H9 (cell line): ENCODE data around the gene BTBD17. TPM values are rescaled to one million over a fixed set of nuclear protein-coding genes. Genes with fewer than 3 reads are reported as not detected.

Source experiments
- DNase-seq: peaks from one replicate; pipeline ENCODE4 v3.0.0-alpha.2; 2017
- H2AFZ ChIP-seq: one replicate; pipeline ENCODE4 v1.6.1; 2013; ENCODE audit warnings: mild to moderate bottlenecking, low read length, control low read depth, moderate library complexity
- H2AK5ac ChIP-seq: 2 replicates; pipeline ENCODE4 v1.6.1; 2013; ENCODE audit warnings: low read length, control low read depth, mixed read lengths; ENCODE audit not compliant: insufficient read length
- H2BK120ac ChIP-seq: one replicate; pipeline ENCODE4 v1.6.1; 2013; ENCODE audit warnings: low read depth, mild to moderate bottlenecking, low read length, control low read depth, inconsistent platforms; ENCODE audit not compliant: poor library complexity, severe bottlenecking
- H2BK12ac ChIP-seq: 2 replicates; pipeline ENCODE4 v1.6.1; 2013; ENCODE audit warnings: low read length, control low read depth, mixed read lengths, low read depth; ENCODE audit not compliant: insufficient read length
- H2BK15ac ChIP-seq: 2 replicates; pipeline ENCODE4 v1.6.1; 2013; ENCODE audit warnings: low read depth, low read length, control low read depth
- H2BK20ac ChIP-seq: one replicate; pipeline ENCODE4 v1.6.1; 2013; ENCODE audit warnings: low read depth, mild to moderate bottlenecking, low read length, control low read depth, inconsistent platforms; ENCODE audit not compliant: poor library complexity, severe bottlenecking
- H2BK5ac ChIP-seq: 2 replicates; pipeline ENCODE4 v1.6.1; 2013; ENCODE audit warnings: low read length, control low read depth, mixed read lengths; ENCODE audit not compliant: insufficient read length
- H3K14ac ChIP-seq: 2 replicates; pipeline ENCODE4 v1.6.1; 2013; ENCODE audit warnings: low read length, control low read depth; ENCODE audit not compliant: insufficient read depth
- H3K18ac ChIP-seq: 2 replicates; pipeline ENCODE4 v1.6.1; 2013; ENCODE audit warnings: low read depth, mild to moderate bottlenecking, mixed read lengths, low read length, control low read depth; ENCODE audit not compliant: insufficient read length
- H3K23ac ChIP-seq: 2 replicates; pipeline ENCODE4 v1.6.1; 2013; ENCODE audit warnings: low read length, control low read depth, mixed read lengths, low read depth; ENCODE audit not compliant: insufficient read length
- H3K23me2 ChIP-seq: 2 replicates; pipeline ENCODE4 v1.6.1; 2013; ENCODE audit warnings: low read depth, mild to moderate bottlenecking, mixed read lengths, low read length, control low read depth; ENCODE audit not compliant: insufficient read length, poor library complexity, severe bottlenecking
- H3K27ac ChIP-seq: 2 replicates; pipeline ENCODE4 v1.5.1; 2013; ENCODE audit warnings: low read length, control low read depth, mixed read lengths, low read depth; ENCODE audit not compliant: insufficient read length
- H3K27me3 ChIP-seq: 2 replicates; pipeline ENCODE4 v1.6.1; 2013; ENCODE audit warnings: low read length, control low read depth, inconsistent platforms; ENCODE audit not compliant: insufficient read depth
- H3K4ac ChIP-seq: 2 replicates; pipeline ENCODE4 v1.6.1; 2013; ENCODE audit warnings: low read depth, mild to moderate bottlenecking, control low read depth, inconsistent platforms, low read length, moderate library complexity
- H3K4me1 ChIP-seq: 2 replicates; pipeline ENCODE4 v1.6.1; 2013; ENCODE audit warnings: low read length, control low read depth, inconsistent platforms; ENCODE audit not compliant: insufficient read depth
- H3K4me2 ChIP-seq: 2 replicates; pipeline ENCODE4 v1.6.1; 2013; ENCODE audit warnings: low read length, control low read depth, mixed read lengths; ENCODE audit not compliant: insufficient read length, insufficient read depth
- H3K56ac ChIP-seq: 2 replicates; pipeline ENCODE4 v1.6.1; 2013; ENCODE audit warnings: low read depth, mild to moderate bottlenecking, mixed read lengths, low read length, control low read depth; ENCODE audit not compliant: insufficient read length
- H3K79me1 ChIP-seq: 2 replicates; pipeline ENCODE4 v1.6.1; 2013; ENCODE audit warnings: low read depth, mild to moderate bottlenecking, moderate library complexity, low read length, control low read depth, inconsistent platforms; ENCODE audit not compliant: insufficient read depth, poor library complexity, severe bottlenecking
- H3K79me2 ChIP-seq: 2 replicates; pipeline ENCODE4 v1.6.1; 2013; ENCODE audit warnings: low read length, control low read depth, inconsistent platforms; ENCODE audit not compliant: insufficient read depth
- H3K9ac ChIP-seq: 2 replicates; pipeline ENCODE4 v1.6.1; 2013; ENCODE audit warnings: low read length, control low read depth, mixed read lengths; ENCODE audit not compliant: insufficient read length; ENCODE audit errors: extremely low read depth
- H3K9me3 ChIP-seq: one replicate; pipeline ENCODE4 v1.6.1; 2013; ENCODE audit warnings: low read depth, low read length, inconsistent platforms; ENCODE audit not compliant: control insufficient read depth
- H3T11ph ChIP-seq: one replicate; pipeline ENCODE4 v1.6.1; 2013; ENCODE audit warnings: mild to moderate bottlenecking, low read length, control low read depth, inconsistent platforms
- H4K20me1 ChIP-seq: one replicate; pipeline ENCODE4 v1.6.1; 2013; ENCODE audit not compliant: control insufficient read depth, insufficient read length, insufficient read depth
- H4K5ac ChIP-seq: 2 replicates; pipeline ENCODE4 v1.6.1; 2013; ENCODE audit warnings: low read depth, mild to moderate bottlenecking, mixed read lengths, low read length, control low read depth; ENCODE audit not compliant: insufficient read length
- H4K8ac ChIP-seq: replicated peaks from 2 replicates; pipeline ENCODE4 v1.6.1; 2013; ENCODE audit warnings: low read length, control low read depth, mixed read lengths, low read depth; ENCODE audit not compliant: insufficient read length
- H4K91ac ChIP-seq: 2 replicates; pipeline ENCODE4 v1.6.1; 2013; ENCODE audit warnings: low read depth, mild to moderate bottlenecking, moderate library complexity, mixed read lengths, low read length, control low read depth; ENCODE audit not compliant: insufficient read length
- H3K27ac Mint-ChIP-seq, 3 experiments: 2 replicates in 2 of 3; 3 replicates in 1 of 3; pipeline ENCODE4 v1.8.0; 2020 to 2021; ENCODE audit warnings: mixed read lengths in 3 of 3, mild to moderate bottlenecking in 1 of 3, moderate library complexity in 1 of 3
- H3K27me3 Mint-ChIP-seq: 2 replicates; pipeline ENCODE4 v1.8.0; 2021; ENCODE audit warnings: low read depth, mild to moderate bottlenecking, moderate library complexity, mixed read lengths
- H3K36me3 Mint-ChIP-seq, 3 experiments: 2 replicates in 2 of 3; 3 replicates in 1 of 3; pipeline ENCODE4 v1.8.0; 2020 to 2021; ENCODE audit warnings: low read depth in 3 of 3, mixed read lengths in 3 of 3; ENCODE audit not compliant: insufficient read depth in 1 of 3
- H3K4me1 Mint-ChIP-seq, 2 experiments: 2 replicates each; pipeline ENCODE4 v1.8.0; 2020; ENCODE audit warnings: mixed read lengths in 2 of 2
- H3K4me3 Mint-ChIP-seq, 2 experiments: 2 replicates in 1 of 2; 3 replicates in 1 of 2; pipeline ENCODE4 v1.8.0; 2020 to 2021; ENCODE audit warnings: mild to moderate bottlenecking in 2 of 2, mixed read lengths in 2 of 2, moderate library complexity in 1 of 2
- H3K9me3 Mint-ChIP-seq, 2 experiments: 2 replicates in 1 of 2; 3 replicates in 1 of 2; pipeline ENCODE4 v1.8.0; 2020; ENCODE audit warnings: mild to moderate bottlenecking in 2 of 2, mixed read lengths in 2 of 2, moderate library complexity in 1 of 2
- CTCF ChIP-seq: fragments of 200-600 bp; sonication (generic); conservative IDR thresholded peaks from 3 replicates; pipeline ENCODE4 v1.8.0; 2021; ENCODE audit warnings: antibody characterized with exemption, mild to moderate bottlenecking
- WGBS: extraction: QIAGEN DNeasy Blood & Tissue Kit; methylation state at CpG from one replicate; pipeline ENCODE4 v1.1.7; 2013; ENCODE audit warnings: missing lambda C conversion rate, low lambda C conversion rate, mixed read lengths; ENCODE audit not compliant: insufficient read length; ENCODE audit errors: extremely low coverage; 5-methylcytosine and 5-hydroxymethylcytosine counted together
- total RNA-seq: library from RNA; stranded (reverse); gene quantifications from 2 replicates; pipeline ENCODE4 v1.2.1, GENCODE V29; 2021

BTBD17 gene
- total RNA-seq, 1 experiment from 2014 or later, result 0.33 TPM

GRCh38 chr17:74347646-74348045 lies 14.0 kb downstream of the BTBD17 start:
- Mint-ChIP-seq H3K36me3 (no peaks in the 10 kb centered on the region), H3K4me3 (no peak overlapping the region), H3K27me3 (peaks cover 68% of the 10 kb centered on the region), H3K4me1 (peaks cover 3 to 15% of the 10 kb centered on the region in 2 experiments; a peak in 3 of 4 replicates), H3K9me3 (no peaks in the 10 kb centered on the region), H3K27ac (no peak overlapping the region; a peak in 1 of 7 replicates)
- no CpG with 5 or more reads among the region's 14 CpGs for WGBS
- no peak overlapping the region for H2BK20ac ChIP-seq
- H3K4ac ChIP-seq, result no peak overlapping the region
- no peak overlapping the region for H3K56ac ChIP-seq
- H3K79me1 ChIP-seq, result no peaks in the 10 kb centered on the region
- no peak overlapping the region for H2BK5ac ChIP-seq
- no peak overlapping the region for H4K8ac ChIP-seq
- H3K4me2 ChIP-seq, result no peak overlapping the region
- H3K23ac ChIP-seq, result no peak overlapping the region
- H2AFZ ChIP-seq, result no peak overlapping the region
- no peaks in the 10 kb centered on the region for H4K20me1 ChIP-seq
- no peak overlapping the region for H2BK15ac ChIP-seq
- no peaks in the 10 kb centered on the region for H3K79me2 ChIP-seq
- peaks cover 7% of the 10 kb centered on the region; the same call in 1 of the 2 replicates for H3K27me3 ChIP-seq
- no peak overlapping the region for H2BK12ac ChIP-seq
- H3K14ac ChIP-seq, result no peak overlapping the region
- no peak overlapping the region for H4K91ac ChIP-seq
- no peak overlapping the region for H3K18ac ChIP-seq
- H4K5ac ChIP-seq, result no peak overlapping the region
- no peaks in the 10 kb centered on the region for H3K23me2 ChIP-seq
- H2AK5ac ChIP-seq, result no peak overlapping the region
- H3K4me1 ChIP-seq, result no peaks in the 10 kb centered on the region
- no peak overlapping the region for H3K9ac ChIP-seq
- H2BK120ac ChIP-seq, result no peak overlapping the region
- no peak for TF ChIP-seq CTCF
- no peaks in the 10 kb centered on the region for H3K9me3 ChIP-seq
- H3K27ac ChIP-seq, result no peak overlapping the region
- H3T11ph ChIP-seq, result no peak overlapping the region
- DNase-seq, result no peak
